IMR-90 (cell line): ENCODE results near the gene TOMM6. TPM values are rescaled to one million over a fixed set of nuclear protein-coding genes. Genes with fewer than 3 reads are reported as not detected.

Experiments used
- ATAC-seq: fragments of 200-7000 bp; cut with Tn5 transposase; 2 replicates; pipeline ENCODE4 v1.9.1; 2020; ENCODE audit warnings: low read depth, mild to moderate bottlenecking, moderate library complexity
- BruUV-seq: library from RNA; stranded (reverse); fragments of 400-500 nt; replicated peaks from 2 replicates; lab custom pipeline; 2021; lab: Mats Ljungman, UMichigan
- CTCF ChIA-PET: fragments of 300-600 bp; formaldehyde crosslinking; extraction: SDS; loops from one replicate; lab custom pipeline; 2021; ENCODE audit warnings: antibody characterized with exemption; lab: Yijun Ruan, JAX
- POLR2A ChIA-PET: fragments of 300-600 bp; sonication (Branson Sonifier 250); formaldehyde crosslinking; loops from one replicate; lab custom pipeline; 2022; ENCODE audit warnings: antibody characterized with exemption; ENCODE audit not compliant: unreplicated experiment; lab: Charles Lee
- DNase-seq: peaks from one replicate; pipeline ENCODE4 v3.0.0; 2013
- H2AFZ ChIP-seq: replicated peaks from 2 replicates; pipeline ENCODE3; 2013; ENCODE audit warnings: low read length, mild to moderate bottlenecking; ENCODE audit not compliant: poor library complexity
- H2AK5ac ChIP-seq: 2 replicates; pipeline ENCODE4 v1.6.1; 2013; ENCODE audit warnings: low read depth, low read length, inconsistent platforms
- H2AK9ac ChIP-seq: replicated peaks from 2 replicates; pipeline ENCODE3; 2013; ENCODE audit warnings: mild to moderate bottlenecking, low read depth, low read length, moderate library complexity; ENCODE audit not compliant: poor library complexity
- H2BK120ac ChIP-seq: 2 replicates; pipeline ENCODE4 v1.6.1; 2013; ENCODE audit warnings: low read depth, low read length, inconsistent platforms
- H2BK15ac ChIP-seq: 3 replicates; pipeline ENCODE4 v1.6.1; 2013; ENCODE audit warnings: low read depth, low read length, inconsistent platforms
- H2BK20ac ChIP-seq: 2 replicates; pipeline ENCODE4 v1.6.1; 2013; ENCODE audit warnings: low read depth, mild to moderate bottlenecking, inconsistent platforms, low read length, moderate library complexity
- H2BK5ac ChIP-seq: 2 replicates; pipeline ENCODE4 v1.6.1; 2013; ENCODE audit warnings: mild to moderate bottlenecking, low read depth, low read length, inconsistent platforms; ENCODE audit not compliant: poor library complexity, severe bottlenecking
- H3K14ac ChIP-seq: replicated peaks from 2 replicates; pipeline ENCODE4 v1.6.1; 2013; ENCODE audit warnings: low read depth, low read length, inconsistent platforms
- H3K18ac ChIP-seq: 2 replicates; pipeline ENCODE4 v1.6.1; 2013; ENCODE audit warnings: low read depth, low read length, control low read depth
- H3K23ac ChIP-seq: 2 replicates; pipeline ENCODE4 v1.6.1; 2013; ENCODE audit warnings: low read depth, low read length, inconsistent platforms
- H3K27ac ChIP-seq: 2 replicates; pipeline ENCODE4 v1.5.1; 2013; ENCODE audit warnings: mild to moderate bottlenecking, control low read depth, low read length; ENCODE audit not compliant: insufficient read depth
- H3K27me3 ChIP-seq: 2 replicates; pipeline ENCODE4 v1.6.1; 2013; ENCODE audit warnings: low read length; ENCODE audit not compliant: control insufficient read depth, insufficient read depth
- H3K36me3 ChIP-seq: 2 replicates; pipeline ENCODE4 v1.6.1; 2013; ENCODE audit warnings: low read length, mixed read lengths; ENCODE audit not compliant: control insufficient read depth, insufficient read depth
- H3K4ac ChIP-seq: 2 replicates; pipeline ENCODE4 v1.6.1; 2013; ENCODE audit warnings: low read depth, low read length, inconsistent platforms
- H3K4me1 ChIP-seq: 2 replicates; pipeline ENCODE4 v1.6.1; 2013; ENCODE audit warnings: low read length, mixed read lengths; ENCODE audit not compliant: control insufficient read depth, insufficient read depth
- H3K4me2 ChIP-seq: 2 replicates; pipeline ENCODE4 v1.6.1; 2013; ENCODE audit warnings: low read depth, mild to moderate bottlenecking, control low read depth, low read length, moderate library complexity
- H3K4me3 ChIP-seq: 2 replicates; pipeline ENCODE4 v1.5.1; 2013; ENCODE audit warnings: low read depth, mild to moderate bottlenecking, control low read depth, low read length, moderate library complexity; ENCODE audit not compliant: insufficient read depth
- H3K56ac ChIP-seq: 2 replicates; pipeline ENCODE4 v1.6.1; 2013; ENCODE audit warnings: low read length, inconsistent platforms; ENCODE audit not compliant: insufficient read depth; ENCODE audit errors: extremely low read depth
- H3K79me1 ChIP-seq, 2 experiments: 2 replicates each; pipeline ENCODE4 v1.6.1; 2013; ENCODE audit warnings: low read length in 2 of 2, inconsistent platforms in 1 of 2, low read depth in 1 of 2
- H3K9ac ChIP-seq: 2 replicates; pipeline ENCODE4 v1.6.1; 2013; ENCODE audit warnings: low read depth, low read length, control low read depth
- H3K9me1 ChIP-seq: 2 replicates; pipeline ENCODE4 v1.6.1; 2013; ENCODE audit warnings: low read length, inconsistent platforms; ENCODE audit not compliant: insufficient read depth
- H3K9me3 ChIP-seq: 2 replicates; pipeline ENCODE4 v1.6.1; 2013; ENCODE audit warnings: low read length; ENCODE audit not compliant: control insufficient read depth, insufficient read depth
- H4K20me1 ChIP-seq: 2 replicates; pipeline ENCODE4 v1.6.1; 2013; ENCODE audit warnings: low read length, inconsistent platforms; ENCODE audit not compliant: insufficient read depth
- H4K5ac ChIP-seq: 2 replicates; pipeline ENCODE4 v1.6.1; 2013; ENCODE audit warnings: mild to moderate bottlenecking, low read depth, low read length, control low read depth
- H4K8ac ChIP-seq, 2 experiments: 2 replicates each; pipeline ENCODE4 v1.6.1; 2013; ENCODE audit warnings: low read depth in 2 of 2, low read length in 2 of 2, control low read depth in 1 of 2, inconsistent platforms in 1 of 2
- H4K91ac ChIP-seq: 2 replicates; pipeline ENCODE4 v1.6.1; 2013; ENCODE audit warnings: low read depth, low read length, inconsistent platforms; ENCODE audit not compliant: insufficient read depth
- BHLHE40 ChIP-seq: fragments of 150-350 bp; IDR thresholded peaks from 2 replicates; pipeline ENCODE4 v1.6.1; 2016; ENCODE audit warnings: mild to moderate bottlenecking, low read depth, low read length
- CEBPB ChIP-seq: IDR thresholded peaks from 2 replicates; pipeline ENCODE4 v1.6.1; 2012; ENCODE audit warnings: low read depth, low read length, improper control_type of control experiment
- CHD1 ChIP-seq: IDR thresholded peaks from 2 replicates; pipeline ENCODE4 v1.6.1; 2012; ENCODE audit warnings: low read depth, low read length, improper control_type of control experiment
- CTCF ChIP-seq: conservative IDR thresholded peaks from 2 replicates; pipeline ENCODE4 v1.5.1; 2012; ENCODE audit warnings: mild to moderate bottlenecking, low read depth, low read length, improper control_type of control experiment
- ELK1 ChIP-seq: fragments of 150-350 bp; IDR thresholded peaks from 2 replicates; pipeline ENCODE4 v1.6.1; 2016; ENCODE audit warnings: low read depth, mild to moderate bottlenecking, low read length, moderate library complexity, borderline replicate concordance
- FOS ChIP-seq: fragments of 150-350 bp; IDR thresholded peaks from 2 replicates; pipeline ENCODE4 v1.6.1; 2016; ENCODE audit warnings: low read depth, low read length
- MAFK ChIP-seq: IDR thresholded peaks from 2 replicates; pipeline ENCODE4 v1.6.1; 2012; ENCODE audit warnings: low read depth, low read length, improper control_type of control experiment
- MAZ ChIP-seq: IDR thresholded peaks from 2 replicates; pipeline ENCODE4 v1.6.1; 2012; ENCODE audit warnings: low read depth, mild to moderate bottlenecking, low read length, improper control_type of control experiment, moderate library complexity, borderline replicate concordance
- MXI1 ChIP-seq: IDR thresholded peaks from 2 replicates; pipeline ENCODE4 v1.6.1; 2012; ENCODE audit warnings: low read depth, mild to moderate bottlenecking, low read length, moderate library complexity, borderline replicate concordance
- NFE2L2 ChIP-seq: fragments of 150-350 bp; IDR thresholded peaks from 2 replicates; pipeline ENCODE4 v1.6.1; 2016; ENCODE audit warnings: low read depth, mild to moderate bottlenecking, low read length
- POLR2A ChIP-seq: IDR thresholded peaks from 2 replicates; pipeline ENCODE4 v1.6.1; 2012; ENCODE audit warnings: mild to moderate bottlenecking, low read depth, low read length
- RAD21 ChIP-seq: IDR thresholded peaks from 2 replicates; pipeline ENCODE4 v1.6.1; 2012; ENCODE audit warnings: low read length, improper control_type of control experiment
- RCOR1 ChIP-seq: IDR thresholded peaks from 2 replicates; pipeline ENCODE4 v1.6.1; 2012; ENCODE audit warnings: mild to moderate bottlenecking, low read length, improper control_type of control experiment; ENCODE audit not compliant: insufficient replicate concordance
- RFX5 ChIP-seq: IDR thresholded peaks from 2 replicates; pipeline ENCODE4 v1.8.0; 2012; ENCODE audit warnings: low read depth, mild to moderate bottlenecking, low read length, moderate library complexity
- SMC3 ChIP-seq: fragments of 150-350 bp; IDR thresholded peaks from 2 replicates; pipeline ENCODE4 v1.6.1; 2016; ENCODE audit warnings: low read depth, mild to moderate bottlenecking, antibody characterized with exemption, low read length, moderate library complexity
- USF2 ChIP-seq: fragments of 150-350 bp; IDR thresholded peaks from 2 replicates; pipeline ENCODE4 v1.6.1; 2017; ENCODE audit warnings: mild to moderate bottlenecking, antibody characterized with exemption, low read length, low read depth
- WGBS, 2 experiments: methylation state at CpG; one replicate each; pipeline versions ENCODE4 v1.1.5 to v1.1.7; 2013; ENCODE audit warnings: missing lambda C conversion rate in 2 of 2; ENCODE audit not compliant: insufficient read length in 1 of 2; ENCODE audit errors: extremely low coverage in 2 of 2; 5-methylcytosine and 5-hydroxymethylcytosine counted together
- dilution Hi-C: fragments of 300-500 bp; cut with HindIII; formaldehyde crosslinking; loops from one replicate; pipeline ENCODE4 v1.14.3; 2018; ENCODE audit warnings: low sequenced_read_pairs; ENCODE audit not compliant: unreplicated experiment
- in situ Hi-C: fragments of 300-500 bp; cut with MboI; formaldehyde crosslinking; loops from 3 replicates; pipeline ENCODE4 v1.14.3; 2019; ENCODE audit warnings: low sequenced_read_pairs, inconsistent platforms, mixed read lengths
- intact Hi-C: fragments of 100-400 bp; cut with micrococcal nuclease; formaldehyde crosslinking; loops from 2 replicates; pipeline ENCODE4 v1.10.0; 2022
- polyA plus RNA-seq, 3 experiments: library from polyadenylated mRNA; depleted of rRNA; stranded (reverse); fragments of >200 nt; gene quantifications; 2 replicates each; pipeline ENCODE4 v1.2.3, GENCODE V29; 2012; ENCODE audit warnings: low replicate concordance in 1 of 3
- total RNA-seq: library from RNA; depleted of rRNA; stranded (reverse); fragments of >200 nt; gene quantifications from 2 replicates; pipeline ENCODE4 v1.2.3, GENCODE V29; 2012

Gene TOMM6
- total and polyA plus RNA-seq, 2 of the 4 experiments (the other 2 are of a cell fraction), result 128 to 227 TPM

- H4K20me1 ChIP-seq, result no peaks in the 10 kb centered on the region
- no peak overlapping the region for H2BK120ac ChIP-seq
- ATAC-seq (no peak), DNase-seq (no peak)
- no peaks in the 10 kb centered on the region for H3K9me1 ChIP-seq
- dilution Hi-C loops, result no loop called here
- no peaks in the 10 kb centered on the region for H3K4me1 ChIP-seq
- no peak overlapping the region for H3K14ac ChIP-seq
- no peak overlapping the region for H4K91ac ChIP-seq
- POLR2A ChIA-PET, result no interaction called here
- CTCF ChIA-PET, result interaction anchor here (0.5 kb wide), 1 partner anchor 20 kb away, joined by 3 read pairs; no protein-coding TSS in a partner anchor
- H3K27me3 ChIP-seq, result peaks cover 13% of the 10 kb centered on the region
- no peak overlapping the region for H3K9ac ChIP-seq
- no peak overlapping the region for H2BK5ac ChIP-seq
- 73% methylated on average over 8 of the region's 10 CpGs; no CpG with 5 or more reads in 1 of the 2 experiments for WGBS, 2 experiments
- in situ Hi-C loops, result no loop called here
- H3K79me1 ChIP-seq, result no peaks in the 10 kb centered on the region
- intact Hi-C loops, result no loop called here
- no peak overlapping the region for H3K27ac ChIP-seq
- no peak overlapping the region for H4K8ac ChIP-seq
- BruUV-seq, result no TSS peak
- no peak overlapping the region for H3K4ac ChIP-seq
- H2AFZ ChIP-seq, result no peak overlapping the region
- no peak overlapping the region for H3K56ac ChIP-seq
- no peak overlapping the region for H3K4me3 ChIP-seq
- no peaks in the 10 kb centered on the region for H3K36me3 ChIP-seq
- no peak overlapping the region for H4K5ac ChIP-seq
- no peak overlapping the region for H3K18ac ChIP-seq
- TF ChIP-seq CHD1, result no peak
- no peak for TF ChIP-seq RAD21
- no peak for TF ChIP-seq NFE2L2
- TF ChIP-seq POLR2A, result no peak
- TF ChIP-seq CTCF, result no peak
- no peak for TF ChIP-seq FOS
- no peak for TF ChIP-seq MXI1
- no peak for TF ChIP-seq RFX5
- no peak for TF ChIP-seq USF2
- TF ChIP-seq RCOR1, result no peak
- TF ChIP-seq CEBPB, result no peak
- TF ChIP-seq BHLHE40, result no peak
- TF ChIP-seq ELK1, result no peak
- no peak for TF ChIP-seq SMC3
- TF ChIP-seq MAZ, result no peak
- no peak for TF ChIP-seq MAFK
- H2BK15ac ChIP-seq, result no peak overlapping the region
- no peak overlapping the region for H3K4me2 ChIP-seq
- H2AK9ac ChIP-seq, result no peak overlapping the region
- no peaks in the 10 kb centered on the region for H3K9me3 ChIP-seq
- H2AK5ac ChIP-seq, result no peak overlapping the region
- H3K23ac ChIP-seq, result no peak overlapping the region
- no peak overlapping the region for H2BK20ac ChIP-seq
Observed at GRCh38 chr6:41746107-41746506, 41.4 kb upstream of the TOMM6 start.
